ENCODE measurements around the gene UBAP2. TPM values are rescaled to one million over a fixed set of nuclear protein-coding genes. Genes with fewer than 3 reads are reported as not detected.

Gene UBAP2
- total RNA-seq, 1 experiment from 2014 or later: 33.4 TPM

DNA sequence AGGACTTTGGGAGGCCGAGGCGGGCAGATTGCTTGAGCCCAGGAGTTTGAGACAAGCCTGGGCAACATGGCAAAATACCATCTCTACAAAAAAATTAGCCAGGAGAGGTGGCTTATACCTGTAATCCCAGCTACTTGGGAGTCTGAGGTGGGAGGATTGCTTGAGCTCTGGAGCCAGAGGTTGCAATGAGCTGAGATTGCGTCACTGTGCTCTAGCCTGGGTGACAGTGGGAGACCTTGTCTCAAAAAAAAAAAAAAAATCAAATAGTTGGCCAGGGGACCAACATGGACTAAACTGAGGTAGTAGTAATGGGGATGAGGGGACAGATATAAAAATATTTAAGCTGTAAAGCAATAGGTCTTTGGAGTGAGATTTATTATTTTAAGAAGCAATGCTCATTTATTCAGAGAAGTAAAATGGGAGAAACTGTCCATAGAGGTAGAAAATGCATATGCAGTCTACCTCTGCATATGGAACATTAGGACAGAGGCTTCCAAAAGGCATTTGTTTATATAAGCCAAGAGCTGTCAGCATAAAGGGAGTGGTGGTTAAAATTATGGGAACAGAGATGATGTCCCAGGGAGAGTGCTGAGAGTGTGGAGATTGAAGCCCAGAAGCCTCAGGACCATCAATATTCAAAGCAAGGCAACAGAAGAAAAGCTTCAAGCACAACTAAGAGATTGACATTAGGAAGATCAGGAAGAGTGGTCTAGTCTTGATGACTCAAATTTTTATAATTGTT is 133.6 kb downstream of the UBAP2 start:
- H3K27ac Mint-ChIP-seq (ENCODE audit: low read depth, unreplicated experiment): no peak overlapping the region
- intact Hi-C loops (cut with micrococcal nuclease): no loop called here
- DNase-seq (ENCODE audit: unreplicated experiment): no peak
- peaks cover 66% of the 10 kb centered on the region for H3K36me3 Mint-ChIP-seq (ENCODE audit: insufficient read depth, unreplicated experiment)
- no TSS peak for BruUV-seq (replicated peaks)
- no peaks in the 10 kb centered on the region for H3K9me3 Mint-ChIP-seq (ENCODE audit: unreplicated experiment)
- H3K4me3 Mint-ChIP-seq (ENCODE audit: unreplicated experiment): no peak overlapping the region
- ChIA-PET CTCF (interaction anchor here (0.6 to 2.0 kb wide), 7 partner anchors 9 to 191 kb away, joined by 3 to 8 read pairs (median 4); no protein-coding TSS in a partner anchor), POLR2A (interaction anchor here (1.6 kb wide), 1 partner anchor 10 kb away, joined by 4 read pairs; no protein-coding TSS in a partner anchor)
- no peaks in the 10 kb centered on the region for H3K27me3 Mint-ChIP-seq (ENCODE audit: insufficient read depth, unreplicated experiment)
- H3K4me1 Mint-ChIP-seq (ENCODE audit: insufficient read depth, unreplicated experiment): peaks cover 11% of the 10 kb centered on the region
- TF ChIP-seq, protein P1, sequence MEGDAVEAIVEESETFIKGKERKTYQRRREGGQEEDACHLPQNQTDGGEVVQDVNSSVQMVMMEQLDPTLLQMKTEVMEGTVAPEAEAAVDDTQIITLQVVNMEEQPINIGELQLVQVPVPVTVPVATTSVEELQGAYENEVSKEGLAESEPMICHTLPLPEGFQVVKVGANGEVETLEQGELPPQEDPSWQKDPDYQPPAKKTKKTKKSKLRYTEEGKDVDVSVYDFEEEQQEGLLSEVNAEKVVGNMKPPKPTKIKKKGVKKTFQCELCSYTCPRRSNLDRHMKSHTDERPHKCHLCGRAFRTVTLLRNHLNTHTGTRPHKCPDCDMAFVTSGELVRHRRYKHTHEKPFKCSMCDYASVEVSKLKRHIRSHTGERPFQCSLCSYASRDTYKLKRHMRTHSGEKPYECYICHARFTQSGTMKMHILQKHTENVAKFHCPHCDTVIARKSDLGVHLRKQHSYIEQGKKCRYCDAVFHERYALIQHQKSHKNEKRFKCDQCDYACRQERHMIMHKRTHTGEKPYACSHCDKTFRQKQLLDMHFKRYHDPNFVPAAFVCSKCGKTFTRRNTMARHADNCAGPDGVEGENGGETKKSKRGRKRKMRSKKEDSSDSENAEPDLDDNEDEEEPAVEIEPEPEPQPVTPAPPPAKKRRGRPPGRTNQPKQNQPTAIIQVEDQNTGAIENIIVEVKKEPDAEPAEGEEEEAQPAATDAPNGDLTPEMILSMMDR (IDR thresholded peaks at IDR 0.05; ENCODE audit: unreplicated experiment): no peak

DNA sequence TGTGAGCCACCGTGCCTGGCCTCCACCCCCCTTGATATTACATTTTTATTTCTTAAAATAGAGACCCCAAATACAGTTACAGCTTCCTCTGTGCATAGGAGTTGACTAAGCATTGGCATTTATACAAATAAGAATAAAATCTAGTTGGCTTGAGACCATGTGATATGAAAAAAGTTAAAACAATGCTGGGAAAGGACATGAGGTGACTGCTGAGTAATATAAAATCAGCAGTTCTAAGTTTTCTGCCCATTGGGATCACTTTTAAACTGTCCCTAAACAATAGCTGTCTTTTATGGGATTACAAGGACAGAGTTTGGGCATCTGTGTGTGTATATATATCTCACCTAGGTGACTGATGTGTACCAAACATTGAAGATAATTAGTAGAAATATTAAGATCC is 135.1 kb downstream of the UBAP2 start:
- no peak for DNase-seq (ENCODE audit: unreplicated experiment)
- no TSS peak for BruUV-seq (replicated peaks)
- POLR2A ChIA-PET: interaction anchor here (0.6 to 1.6 kb wide), 5 partner anchors 9 to 246 kb away, joined by 3 to 4 read pairs (median 3); no protein-coding TSS in a partner anchor
- Mint-ChIP-seq H3K9me3 (ENCODE audit: unreplicated experiment) (no peaks in the 10 kb centered on the region), H3K4me1 (ENCODE audit: insufficient read depth, unreplicated experiment) (peaks cover 11% of the 10 kb centered on the region), H3K4me3 (ENCODE audit: unreplicated experiment) (no peak overlapping the region), H3K27me3 (ENCODE audit: insufficient read depth, unreplicated experiment) (no peaks in the 10 kb centered on the region), H3K36me3 (ENCODE audit: insufficient read depth, unreplicated experiment) (peaks cover 51% of the 10 kb centered on the region), H3K27ac (ENCODE audit: low read depth, unreplicated experiment) (no peak overlapping the region)
- intact Hi-C loops (cut with micrococcal nuclease): no loop called here
- CTCF ChIA-PET: interaction anchor here (1.0 to 2.0 kb wide), 2 partner anchors 8 to 11 kb away, joined by 3 to 8 read pairs; no protein-coding TSS in a partner anchor
- TF ChIP-seq, protein P1 (IDR thresholded peaks at IDR 0.05; ENCODE audit: unreplicated experiment): no peak

GRCh38 chr9:33908749-33909148 is 139.9 kb downstream of the UBAP2 start:
- Mint-ChIP-seq H3K4me1 (ENCODE audit: insufficient read depth, unreplicated experiment) (peaks cover 6% of the 10 kb centered on the region), H3K36me3 (ENCODE audit: insufficient read depth, unreplicated experiment) (peaks cover 31% of the 10 kb centered on the region), H3K4me3 (ENCODE audit: unreplicated experiment) (no peak overlapping the region), H3K27me3 (ENCODE audit: insufficient read depth, unreplicated experiment) (no peaks in the 10 kb centered on the region), H3K9me3 (ENCODE audit: unreplicated experiment) (no peaks in the 10 kb centered on the region), H3K27ac (ENCODE audit: low read depth, unreplicated experiment) (no peak overlapping the region)
- TF ChIP-seq, protein P1 (IDR thresholded peaks at IDR 0.05; ENCODE audit: unreplicated experiment): no peak
- BruUV-seq (replicated peaks): no TSS peak
- DNase-seq (ENCODE audit: unreplicated experiment): no peak
- CTCF ChIA-PET: interaction anchor here (0.5 kb wide), 1 partner anchor 231 kb away, joined by 4 read pairs; no protein-coding TSS in a partner anchor
- POLR2A ChIA-PET: interaction anchor here (0.8 kb wide), 1 partner anchor 10 kb away, joined by 3 read pairs; no protein-coding TSS in a partner anchor
- intact Hi-C loops (cut with micrococcal nuclease): no loop called here

- Mint-ChIP-seq H3K27me3 (ENCODE audit: insufficient read depth, unreplicated experiment) (no peaks in the 10 kb centered on the region), H3K36me3 (ENCODE audit: insufficient read depth, unreplicated experiment) (peaks cover 31% of the 10 kb centered on the region), H3K4me1 (ENCODE audit: insufficient read depth, unreplicated experiment) (peaks cover 6% of the 10 kb centered on the region), H3K27ac (ENCODE audit: low read depth, unreplicated experiment) (no peak overlapping the region), H3K9me3 (ENCODE audit: unreplicated experiment) (no peaks in the 10 kb centered on the region), H3K4me3 (ENCODE audit: unreplicated experiment) (no peak overlapping the region)
- no peak for DNase-seq (ENCODE audit: unreplicated experiment)
- CTCF ChIA-PET: no interaction called here
- TF ChIP-seq, protein P1 (IDR thresholded peaks at IDR 0.05; ENCODE audit: unreplicated experiment): no peak
- intact Hi-C loops (cut with micrococcal nuclease): no loop called here
- POLR2A ChIA-PET: interaction anchor here (0.8 kb wide), 1 partner anchor 11 kb away, joined by 3 read pairs; no protein-coding TSS in a partner anchor
- no TSS peak for BruUV-seq (replicated peaks)
Observed at GRCh38 chr9:33908114-33908513, 140.6 kb downstream of the UBAP2 start.

All from MCF 10A (cell line).